KMS-11 (cell line): Measurements from ENCODE around the gene YIPF3.
A peak's percentile ranks its signal among the peaks of the same experiment; 100 is the strongest.

Experiments used
- H2AFZ ChIP-seq: fragments of 200-600 bp; sonication (generic); 2 replicates; pipeline ENCODE4 v1.6.1; 2016; ENCODE audit warnings: antibody characterized with exemption, mixed run types, low read depth
- H3K27ac ChIP-seq: fragments of 200-600 bp; sonication (generic); 2 replicates; pipeline ENCODE4 v1.6.1; 2016; ENCODE audit warnings: mild to moderate bottlenecking, mixed run types
- H3K27me3 ChIP-seq: fragments of 200-600 bp; sonication (generic); 2 replicates; pipeline ENCODE4 v1.6.1; 2017; ENCODE audit warnings: mild to moderate bottlenecking, low read depth, mixed run types, moderate library complexity; ENCODE audit not compliant: insufficient read depth
- H3K36me3 ChIP-seq: fragments of 200-600 bp; sonication (generic); 2 replicates; pipeline ENCODE4 v1.6.1; 2017; ENCODE audit warnings: mild to moderate bottlenecking, mixed run types; ENCODE audit not compliant: insufficient read depth
- H3K4me1 ChIP-seq: fragments of 200-600 bp; sonication (generic); 2 replicates; pipeline ENCODE4 v1.6.1; 2016; ENCODE audit warnings: mild to moderate bottlenecking, low read depth, mixed run types; ENCODE audit not compliant: poor library complexity, severe bottlenecking
- H3K4me2 ChIP-seq: fragments of 200-600 bp; sonication (generic); 2 replicates; pipeline ENCODE4 v1.7.0; 2016; ENCODE audit warnings: mild to moderate bottlenecking, mixed run types
- H3K4me3 ChIP-seq: fragments of 200-600 bp; sonication (generic); IDR thresholded peaks from 2 replicates; pipeline ENCODE4 v1.6.1; 2017; ENCODE audit warnings: low read depth, low read length, mixed read lengths; ENCODE audit not compliant: insufficient read depth
- H3K79me2 ChIP-seq: fragments of 200-600 bp; sonication (generic); 2 replicates; pipeline ENCODE4 v1.6.1; 2016; ENCODE audit warnings: low read depth, mixed run types; ENCODE audit not compliant: insufficient read depth
- H3K9ac ChIP-seq: fragments of 200-600 bp; sonication (generic); 2 replicates; pipeline ENCODE4 v1.6.1; 2016; ENCODE audit warnings: mild to moderate bottlenecking, mixed run types
- H4K20me1 ChIP-seq: fragments of 200-600 bp; sonication (generic); 2 replicates; pipeline ENCODE4 v1.6.1; 2016; ENCODE audit warnings: mild to moderate bottlenecking, mixed run types; ENCODE audit not compliant: insufficient read depth
- CTCF ChIP-seq: fragments of 200-600 bp; sonication (generic); conservative IDR thresholded peaks from 2 replicates; pipeline ENCODE4 v1.6.1; 2017; ENCODE audit warnings: low read depth, mild to moderate bottlenecking, antibody characterized with exemption, low read length, moderate library complexity, mixed read lengths

Gene YIPF3

DNA sequence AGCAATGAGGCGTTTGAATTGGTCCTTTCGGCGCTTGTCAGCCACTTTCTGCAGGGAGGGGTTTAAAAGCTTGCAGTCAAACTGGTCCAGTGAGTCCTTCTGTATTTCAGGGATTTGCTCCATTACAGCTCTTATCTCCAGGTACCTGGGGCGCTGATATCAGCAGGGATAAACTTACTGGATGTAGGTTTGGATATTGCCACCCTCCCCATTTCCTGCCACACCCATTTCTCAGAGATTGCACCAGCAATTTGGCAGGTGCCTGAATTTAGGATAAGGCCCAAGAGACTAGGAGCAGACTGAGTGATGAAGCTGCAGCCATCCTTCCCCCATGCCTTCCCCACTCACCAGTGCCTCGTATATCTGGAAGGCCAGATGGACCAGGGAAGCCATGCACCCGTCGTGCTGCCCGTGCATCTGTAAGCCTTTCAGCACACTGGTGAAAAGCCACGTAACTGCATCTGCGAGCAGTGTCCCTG is 7.8 kb upstream of the YIPF3 start:
- Histone ChIP-seq H3K4me2 (no peak overlapping the region), H3K27ac (no peak overlapping the region), H4K20me1 (no peaks in the 10 kb centered on the region), H3K79me2 (peaks cover 11% of the 10 kb centered on the region; the same call in 1 of the 2 replicates), H3K4me1 (peaks cover 30% of the 10 kb centered on the region), H3K4me3 (no peak overlapping the region), H3K9ac (no peak overlapping the region), H3K36me3 (peaks cover 28% of the 10 kb centered on the region; the same call in 1 of the 2 replicates), H3K27me3 (no peaks in the 10 kb centered on the region), H2AFZ (no peak overlapping the region)
- no peak for TF ChIP-seq CTCF

DNA sequence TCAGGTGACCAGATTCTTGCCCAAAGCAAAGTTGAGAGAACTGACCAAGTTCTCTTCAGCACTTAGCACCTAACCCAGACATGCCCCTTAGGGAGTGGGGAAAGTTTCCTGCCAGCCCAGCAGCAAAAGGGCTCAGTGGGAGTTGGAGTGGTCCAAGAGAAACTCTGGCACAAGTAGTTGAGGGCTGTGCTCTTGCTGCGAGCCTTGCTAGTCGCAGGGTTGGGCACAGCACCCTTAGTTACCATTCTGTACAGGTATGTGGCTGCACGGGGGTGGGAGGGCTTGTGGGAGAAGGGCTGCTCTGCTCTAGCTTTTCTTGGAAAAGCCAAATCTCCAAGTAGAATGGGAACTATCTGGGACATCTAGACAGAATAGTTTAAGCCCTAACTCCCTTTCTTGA is 6.6 kb upstream of the YIPF3 start:
- no peaks in the 10 kb centered on the region for H3K27me3 ChIP-seq
- H3K9ac ChIP-seq: no peak overlapping the region
- no peak overlapping the region for H3K4me3 ChIP-seq
- H3K4me2 ChIP-seq: no peak overlapping the region
- no peak overlapping the region for H2AFZ ChIP-seq
- H3K27ac ChIP-seq: no peak overlapping the region
- no peaks in the 10 kb centered on the region for H4K20me1 ChIP-seq
- peaks cover 40% of the 10 kb centered on the region for H3K4me1 ChIP-seq
- peaks cover 24% of the 10 kb centered on the region for H3K79me2 ChIP-seq
- no peak for TF ChIP-seq CTCF
- H3K36me3 ChIP-seq: peaks cover 28% of the 10 kb centered on the region; the same call in 1 of the 2 replicates

DNA sequence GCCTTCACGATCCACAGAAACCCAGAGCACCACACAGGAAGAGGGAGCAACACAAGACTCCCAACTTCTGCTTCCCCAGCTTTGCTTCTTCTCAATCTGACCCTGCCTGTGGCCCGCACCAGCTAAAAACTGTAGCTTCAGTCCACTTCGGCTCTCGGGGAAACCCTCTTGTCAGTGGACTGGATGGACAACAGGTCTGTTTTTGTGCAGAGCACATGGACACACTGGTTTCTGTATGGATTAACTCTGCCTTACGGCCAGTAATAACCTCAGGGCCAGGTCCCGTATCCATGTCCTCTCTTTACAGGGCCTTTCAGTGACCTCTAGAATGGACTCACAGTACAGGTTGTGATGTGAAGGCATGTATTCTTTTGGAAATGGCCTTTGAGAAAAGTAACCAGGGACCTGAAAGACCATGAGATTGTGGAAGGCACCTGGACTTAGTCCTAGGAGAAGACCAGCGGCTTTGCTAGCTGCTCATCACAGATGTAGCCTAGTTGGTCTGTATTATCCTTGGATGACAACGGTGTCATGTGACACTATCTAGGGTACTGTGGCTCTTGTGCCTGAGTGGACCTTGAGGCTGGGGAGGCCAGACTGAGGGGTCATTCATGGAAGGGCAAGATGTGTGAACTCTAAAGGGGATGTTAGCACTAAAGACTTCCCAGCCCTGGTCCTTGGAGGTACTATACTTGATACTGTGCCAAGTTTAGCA is 6.0 kb upstream of the YIPF3 start:
- Histone ChIP-seq H3K4me2 (no peak overlapping the region), H2AFZ (no peak overlapping the region), H3K9ac (no peak overlapping the region), H3K27ac (no peak overlapping the region), H4K20me1 (no peaks in the 10 kb centered on the region), H3K79me2 (peaks cover 30% of the 10 kb centered on the region), H3K4me3 (no peak overlapping the region), H3K27me3 (no peaks in the 10 kb centered on the region), H3K36me3 (peaks cover 28% of the 10 kb centered on the region; the same call in 1 of the 2 replicates), H3K4me1 (peaks cover 41% of the 10 kb centered on the region)
- no peak for TF ChIP-seq CTCF

DNA sequence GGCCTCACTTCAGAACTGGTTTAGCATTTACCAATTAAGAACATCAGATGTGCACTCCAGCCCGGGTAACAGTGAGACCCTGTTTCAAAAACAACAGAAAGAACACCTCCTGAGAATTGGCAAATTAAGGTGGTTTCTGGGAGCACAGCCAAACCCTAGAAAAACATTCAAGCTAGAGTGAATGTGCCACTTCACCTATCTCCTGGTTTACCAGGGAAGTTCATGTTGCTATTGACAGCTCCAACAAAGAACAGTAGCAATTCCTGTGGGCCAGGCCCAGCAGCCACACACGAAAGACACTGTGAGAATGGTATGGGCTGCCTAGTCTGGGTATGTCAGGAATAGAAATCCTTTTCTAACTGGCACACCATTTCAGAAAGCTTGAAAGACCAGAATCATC is 5.1 kb upstream of the YIPF3 start:
- no peaks in the 10 kb centered on the region for H4K20me1 ChIP-seq
- TF ChIP-seq CTCF: no peak
- no peak overlapping the region for H2AFZ ChIP-seq
- peak overlapping the region; percentile 7; the same call in 1 of the 2 replicates for H3K4me2 ChIP-seq
- H3K27ac ChIP-seq: peak overlapping the region; percentile 27; the same call in 1 of the 2 replicates
- H3K4me1 ChIP-seq: peaks cover 41% of the 10 kb centered on the region
- no peaks in the 10 kb centered on the region for H3K27me3 ChIP-seq
- peaks cover 28% of the 10 kb centered on the region; the same call in 1 of the 2 replicates for H3K36me3 ChIP-seq
- H3K4me3 ChIP-seq: no peak overlapping the region
- H3K9ac ChIP-seq: no peak overlapping the region
- H3K79me2 ChIP-seq: peaks cover 38% of the 10 kb centered on the region
